Stimulated activated CD8-positive, alpha-beta memory T cell treated with anti-CD3 and anti-CD28 coated beads, Interleukin-2, amount 100 ng/mL, for 48 hours (primary cell): Measurements from ENCODE around the gene TNFAIP8L1.
A peak's percentile ranks its signal among the peaks of the same experiment; 100 is the strongest.

Experiments used
- DNase-seq, 2 donors: peaks; one replicate each; pipeline ENCODE4 v3.0.0-alpha.2; 2020; ENCODE audit warnings: low read depth in 2 of 2

Gene TNFAIP8L1

DNA sequence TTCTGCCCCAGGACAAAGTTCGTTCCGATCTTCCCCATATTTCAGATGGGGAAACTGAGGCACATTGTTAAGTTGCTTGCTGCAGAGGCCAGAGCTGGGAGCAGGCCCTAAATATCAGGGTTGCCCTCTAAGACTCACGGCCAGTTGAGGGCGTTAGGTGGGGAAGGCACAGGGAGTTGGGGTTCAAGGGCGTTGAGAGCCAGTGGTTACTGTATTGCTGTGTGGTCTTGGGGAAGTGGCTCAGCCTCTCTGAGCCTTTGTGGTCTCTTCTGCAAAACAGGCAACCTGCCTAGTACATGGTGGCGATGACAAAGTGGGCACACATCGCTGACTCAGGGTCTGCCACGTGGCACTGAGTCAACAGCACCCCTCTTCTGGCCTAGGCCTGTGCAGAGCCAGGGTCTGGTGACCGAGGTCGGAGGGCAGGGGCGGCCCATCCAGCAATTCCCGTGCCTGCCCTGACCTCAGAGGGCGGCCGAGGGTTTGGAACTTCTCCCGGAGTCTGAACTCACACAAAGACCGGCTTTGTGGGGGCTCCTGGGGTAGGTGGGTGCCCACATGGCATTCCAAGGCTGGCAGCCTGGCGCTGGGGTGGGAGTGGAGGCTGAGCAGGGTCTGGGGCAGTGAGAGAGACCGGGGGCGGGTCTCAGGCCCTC lies 10.2 kb downstream of the TNFAIP8L1 start:
- no peak for DNase-seq

DNA sequence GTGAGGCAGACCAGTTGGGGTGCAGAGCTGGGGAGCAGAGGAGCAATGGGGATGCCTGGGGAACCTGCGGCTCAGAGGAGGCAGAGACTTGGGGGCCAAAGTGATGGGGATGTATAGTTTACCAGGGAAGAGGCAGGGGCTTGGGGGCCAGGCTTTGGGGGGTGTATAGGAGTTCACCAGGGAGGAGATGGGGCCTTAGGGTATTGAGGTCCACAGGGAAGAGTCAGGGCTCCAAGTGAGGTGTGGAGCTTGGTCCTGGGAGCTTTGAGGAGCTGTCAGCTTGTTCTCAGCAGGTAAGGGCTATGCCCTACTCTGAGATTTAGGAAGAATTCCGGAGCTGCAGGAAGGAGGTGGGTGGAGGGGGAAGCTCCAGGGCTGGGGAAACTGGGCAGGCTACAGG lies 10.8 kb downstream of the TNFAIP8L1 start:
- DNase-seq = no peak

DNA sequence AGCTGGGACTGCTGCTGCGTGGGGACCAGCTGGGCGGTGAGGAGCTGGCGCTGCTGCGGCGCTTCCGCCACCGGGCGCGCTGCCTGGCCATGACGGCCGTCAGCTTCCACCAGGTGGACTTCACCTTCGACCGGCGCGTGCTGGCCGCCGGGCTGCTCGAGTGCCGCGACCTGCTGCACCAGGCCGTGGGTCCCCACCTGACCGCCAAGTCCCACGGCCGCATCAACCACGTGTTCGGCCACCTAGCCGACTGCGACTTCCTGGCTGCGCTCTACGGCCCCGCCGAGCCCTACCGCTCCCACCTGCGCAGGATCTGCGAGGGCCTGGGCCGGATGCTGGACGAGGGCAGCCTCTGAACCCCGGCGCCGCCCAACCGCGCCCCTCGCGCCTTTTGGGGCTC lies 12.8 kb downstream of the TNFAIP8L1 start:
- no peak for DNase-seq

DNA sequence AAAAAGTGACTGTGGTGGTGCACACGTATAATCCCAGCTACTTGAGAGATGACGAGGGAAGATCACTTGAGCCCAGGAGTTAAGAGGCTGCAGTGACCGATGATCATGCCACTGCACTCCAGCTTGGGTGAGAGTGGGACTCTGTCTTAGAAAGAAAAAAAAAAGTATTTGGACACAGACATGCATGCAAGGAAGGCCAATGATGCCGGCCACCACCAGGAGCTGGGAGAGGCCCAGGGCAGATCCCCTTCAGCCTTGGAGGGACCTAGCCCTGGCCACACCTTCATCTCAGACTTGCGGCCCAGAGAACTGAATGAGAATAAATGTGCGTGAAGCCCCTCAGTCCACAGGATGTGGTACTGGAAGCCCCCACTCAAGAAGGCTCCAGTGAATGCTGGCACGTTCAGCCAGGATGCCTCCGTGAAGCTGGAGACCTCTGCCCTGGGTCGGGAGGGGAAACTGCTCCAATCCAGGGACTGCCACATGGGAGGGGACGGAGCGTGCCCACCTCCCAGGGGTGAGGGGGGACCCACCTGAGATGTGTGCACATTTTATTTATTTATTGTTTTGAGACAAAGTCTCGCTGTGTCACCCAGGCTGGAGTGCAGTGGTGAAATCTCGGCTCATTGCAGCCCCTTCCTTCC lies 14.6 kb downstream of the TNFAIP8L1 start:
- no peak for DNase-seq

DNA sequence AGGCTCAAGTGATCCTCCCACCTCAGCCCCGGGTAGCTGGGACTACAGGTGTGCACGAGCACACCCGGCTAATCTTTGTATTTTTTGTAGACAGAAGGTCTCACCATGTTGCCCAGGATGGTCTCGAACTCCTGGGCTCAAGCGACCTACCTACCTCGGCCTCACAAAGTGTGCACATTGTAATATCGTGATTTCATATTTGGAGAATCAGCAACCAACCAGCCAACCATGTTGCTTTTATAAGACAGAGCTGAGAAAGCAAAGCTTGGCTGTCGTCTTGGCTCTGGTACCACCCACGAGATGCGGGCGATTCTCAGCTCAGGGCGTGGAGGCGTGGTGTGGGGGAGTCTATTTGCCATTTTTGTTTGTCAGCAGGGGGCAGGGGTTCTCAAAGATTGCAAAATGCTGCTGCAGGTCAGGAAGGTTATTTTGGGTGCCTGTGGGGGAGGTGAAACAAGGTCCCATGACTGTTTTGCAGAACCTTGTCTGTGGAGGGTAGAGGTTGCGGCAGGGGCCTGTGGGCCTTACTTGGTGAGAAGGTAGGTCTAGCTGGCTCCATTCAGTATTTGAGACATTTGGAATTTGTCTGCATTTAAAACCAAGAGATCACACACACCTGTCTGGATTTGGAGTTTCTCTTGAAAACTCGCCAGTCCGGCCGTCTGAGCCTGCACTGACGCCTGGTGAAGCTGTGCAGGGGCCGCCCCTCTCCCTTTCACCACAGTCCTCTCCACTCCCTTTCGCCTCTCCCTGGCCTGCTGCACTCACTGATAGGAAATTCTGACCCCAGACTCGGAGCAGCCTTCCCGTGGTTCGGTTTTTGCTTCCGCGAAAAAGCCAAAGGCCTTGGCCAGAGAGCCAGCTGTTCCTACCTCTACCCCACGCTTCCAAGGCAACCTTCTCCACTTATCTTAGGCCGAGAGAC lies 15.4 kb downstream of the TNFAIP8L1 start:
- DNase-seq = no peak

DNA sequence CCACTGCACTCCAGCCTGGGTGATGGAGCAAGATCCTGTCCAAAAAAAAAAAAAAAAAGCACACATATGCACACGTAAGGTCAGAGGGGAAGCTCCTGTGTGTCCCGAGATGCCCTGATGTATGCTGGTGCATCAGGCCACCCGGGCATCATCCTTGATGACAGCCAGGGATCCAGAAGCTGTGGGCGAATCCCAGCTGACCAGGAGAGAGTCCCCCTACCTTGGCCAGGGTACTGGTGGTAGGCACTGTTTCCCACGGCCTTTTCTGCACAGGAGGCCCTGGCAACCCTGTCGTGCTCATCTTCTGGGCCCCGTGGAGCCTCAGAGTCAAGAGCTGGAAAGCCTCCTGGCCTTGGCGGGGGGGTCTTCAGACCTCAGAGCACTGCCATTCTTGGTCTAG lies 16.8 kb downstream of the TNFAIP8L1 start:
- no peak for DNase-seq

DNA sequence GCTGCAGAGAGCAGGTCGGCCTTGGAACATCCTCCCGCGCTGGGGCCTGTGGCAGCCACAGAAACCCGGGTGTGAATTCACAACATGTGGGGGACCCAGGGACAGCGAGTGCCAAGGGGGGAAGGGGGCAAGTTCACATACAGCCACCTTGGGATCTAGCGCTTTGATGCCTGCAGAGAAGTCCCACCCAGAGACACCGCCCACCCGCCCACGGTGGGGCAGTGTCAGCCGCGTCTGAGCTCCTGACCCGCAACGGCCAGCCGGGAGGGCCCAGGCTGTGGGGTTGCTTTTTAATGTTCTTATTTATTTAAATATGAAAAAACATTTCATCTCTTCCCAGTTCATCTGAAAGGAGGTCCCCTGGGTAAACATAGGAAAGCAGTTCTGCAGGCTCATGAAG lies 17.9 kb downstream of the TNFAIP8L1 start:
- no peak for DNase-seq

DNA sequence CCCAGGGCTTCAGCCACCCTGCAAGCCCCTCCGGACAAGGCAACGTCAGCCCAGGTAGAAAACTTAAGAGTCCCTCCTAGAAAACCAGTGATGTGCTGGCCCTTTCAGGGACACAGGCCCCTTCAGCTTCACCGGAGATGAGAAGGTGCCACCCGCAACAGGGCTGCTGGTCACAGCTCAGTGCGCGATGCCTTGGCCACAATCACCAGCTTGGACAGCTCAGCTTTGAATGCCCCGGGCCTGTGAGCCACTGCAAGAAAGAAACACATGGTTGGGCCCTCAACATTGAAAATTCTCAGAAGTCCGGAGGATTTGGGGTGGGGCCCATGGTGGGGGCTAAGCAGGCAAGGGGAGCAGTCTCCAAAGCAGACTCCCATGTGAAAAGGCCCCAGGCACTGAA lies 18.5 kb downstream of the TNFAIP8L1 start:
- no peak for DNase-seq

DNA sequence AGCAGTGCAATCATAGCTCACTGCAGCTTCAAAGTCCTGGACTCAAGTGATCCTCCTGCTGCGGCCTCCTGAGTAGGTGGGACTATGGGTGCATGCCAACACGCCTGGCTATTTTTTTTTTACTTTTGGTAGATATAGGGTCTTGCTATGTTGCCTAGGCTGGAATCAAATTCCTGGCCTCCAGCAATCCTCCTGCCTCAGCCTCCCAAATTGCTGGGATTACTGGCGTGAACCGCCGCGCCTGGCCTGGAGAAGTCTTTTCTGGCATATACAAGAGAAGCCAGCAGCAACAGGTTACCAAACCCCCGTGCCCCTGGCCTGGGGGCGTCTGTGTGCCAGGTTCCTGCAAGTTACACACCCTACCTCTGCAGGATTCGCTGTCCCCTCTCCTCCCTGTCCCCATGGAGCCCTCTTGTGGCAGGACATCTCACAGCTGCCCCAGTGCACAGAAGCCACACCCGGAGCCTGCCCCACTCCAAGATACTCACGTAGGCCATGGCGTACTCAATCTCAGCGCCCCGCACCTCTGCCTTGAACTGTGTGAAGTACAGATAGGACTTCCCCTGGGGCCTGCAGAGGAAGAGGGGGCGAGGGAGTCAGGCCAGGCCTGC lies 21.0 kb downstream of the TNFAIP8L1 start:
- DNase-seq = no peak

DNA sequence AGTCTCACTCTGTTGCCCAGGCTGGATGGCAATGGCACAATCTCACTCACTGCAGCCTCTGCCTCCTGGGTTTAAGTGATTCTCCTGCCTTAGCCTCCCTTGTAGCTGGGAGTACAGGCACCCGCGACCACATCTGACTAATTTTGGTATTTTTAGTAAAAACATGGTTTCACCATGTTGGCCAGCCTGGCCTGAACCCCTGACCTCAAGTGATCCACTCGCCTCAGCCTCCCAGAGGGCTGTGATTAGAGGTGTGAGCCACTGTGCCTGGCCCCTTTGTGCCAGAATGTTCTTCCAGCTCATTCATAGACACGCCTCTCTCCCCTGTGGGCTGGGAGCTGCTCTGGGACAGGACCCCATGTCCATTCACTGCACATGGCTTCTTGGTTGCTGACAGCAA lies 21.7 kb downstream of the TNFAIP8L1 start:
- no peak for DNase-seq

DNA sequence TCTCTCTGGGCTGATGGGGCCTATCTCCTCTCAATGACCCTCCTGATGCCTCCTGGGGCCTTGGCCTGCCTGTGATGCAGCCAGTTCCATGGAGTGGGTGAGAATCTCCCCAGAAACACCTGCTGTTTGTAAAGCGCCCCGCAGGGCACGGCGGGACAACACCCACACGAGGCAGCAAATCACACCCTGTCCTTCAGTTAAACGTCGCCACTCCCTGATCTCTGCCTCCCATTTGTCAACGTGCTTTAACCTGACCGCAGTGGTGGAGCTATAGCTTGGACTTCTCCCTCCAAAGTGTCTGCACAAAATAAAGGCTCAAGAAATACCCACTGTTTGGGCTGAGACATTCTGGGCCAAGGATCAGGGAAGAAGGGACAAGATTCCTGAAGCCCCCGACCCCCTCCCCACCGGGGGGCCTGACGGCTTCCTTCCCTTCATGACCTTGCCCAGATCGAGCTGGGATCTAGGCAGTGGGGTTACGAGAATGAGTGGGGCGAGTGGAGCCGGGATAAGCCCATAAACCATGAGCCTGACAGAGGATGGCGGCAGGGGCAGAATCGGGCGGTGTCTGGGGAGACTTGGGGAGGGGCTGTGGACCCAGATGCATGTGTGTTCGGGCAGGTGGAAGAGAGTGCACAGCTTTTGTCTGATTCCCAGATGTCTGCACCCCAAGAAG lies 22.8 kb downstream of the TNFAIP8L1 start:
- no peak for DNase-seq

DNA sequence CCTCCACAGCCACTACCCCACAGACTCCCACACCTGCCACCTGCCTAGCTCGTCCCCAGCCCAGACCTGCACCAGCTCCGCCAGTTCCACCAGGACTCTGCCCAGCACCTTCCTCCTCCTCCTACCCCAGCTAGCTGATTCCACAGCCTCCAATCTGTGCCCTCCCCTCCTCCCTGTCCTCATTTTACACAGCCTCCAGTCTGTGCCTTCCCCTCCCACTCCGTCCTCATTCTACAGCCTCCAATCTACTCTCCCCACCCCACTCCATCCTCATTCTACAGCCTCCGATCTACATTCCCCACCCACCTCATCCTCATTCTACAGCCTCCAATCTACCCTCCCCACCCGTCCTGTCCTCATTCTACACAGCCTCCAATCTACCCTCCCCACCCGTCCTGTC lies 23.5 kb downstream of the TNFAIP8L1 start:
- DNase-seq = no peak

DNA sequence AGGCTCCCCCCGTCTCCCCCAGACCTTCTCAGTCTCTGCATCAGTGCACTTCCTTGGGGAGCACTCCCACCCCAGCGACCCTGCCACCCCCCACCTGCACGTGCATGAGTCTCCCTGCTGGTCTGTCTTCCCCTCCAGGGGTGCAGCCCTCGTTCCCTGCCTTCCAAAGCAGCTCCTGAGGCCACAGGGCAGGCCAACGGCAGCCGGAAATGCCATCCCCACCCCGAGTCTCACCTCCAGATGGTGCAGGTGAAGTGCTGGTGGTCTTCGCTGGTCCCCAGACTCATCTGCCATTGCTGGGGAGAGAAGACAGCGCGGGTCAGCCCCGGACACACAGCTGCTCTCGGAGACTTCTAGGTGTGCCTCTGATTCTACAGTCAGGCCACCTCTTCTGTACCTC lies 25.3 kb downstream of the TNFAIP8L1 start:
- no peak for DNase-seq

DNA sequence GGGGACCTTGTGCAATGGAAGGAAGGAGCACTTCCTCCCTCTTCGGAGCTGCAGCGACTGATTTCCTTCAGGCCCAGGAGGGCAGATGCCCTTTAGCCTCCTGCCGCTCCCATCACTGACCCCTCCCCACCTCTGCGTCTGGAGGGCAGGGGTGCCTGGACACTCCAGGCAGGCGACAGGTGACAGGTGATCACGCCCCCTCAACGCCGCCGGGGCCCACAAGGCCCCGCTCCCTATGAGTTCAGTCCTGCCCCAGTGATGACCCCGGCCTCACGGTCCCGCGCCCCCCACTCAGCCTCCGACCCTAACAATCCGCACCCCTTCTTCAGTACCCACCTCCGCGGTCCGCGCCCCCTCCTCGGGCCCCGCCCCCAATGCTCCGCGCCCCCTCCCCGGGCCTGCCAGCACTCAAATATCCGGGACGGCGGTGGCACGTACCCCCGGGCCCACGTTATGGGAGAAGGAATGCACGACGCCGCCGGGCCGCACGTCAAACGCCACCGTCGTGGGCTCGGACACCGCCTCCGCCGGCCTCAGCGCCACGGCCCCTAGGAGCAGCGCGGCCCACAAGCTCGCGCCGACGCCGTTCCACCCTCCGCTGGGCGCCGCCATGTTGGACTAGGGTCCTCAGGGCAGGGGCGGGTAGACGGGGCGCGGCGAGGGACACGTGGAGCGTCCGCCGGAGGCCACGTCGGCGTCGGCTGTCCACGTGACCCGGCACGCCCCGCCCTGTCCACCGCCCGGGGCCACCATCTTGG lies 30.6 kb downstream of the TNFAIP8L1 start, which contains the start of gene MYDGF:
TSS of gene MYDGF (minus strand) at position 620 of the 758 bp plus-strand sequence. CDS start at position 612, 8 bp downstream.
- peak; percentile 92 to 94 for DNase-seq

DNA sequence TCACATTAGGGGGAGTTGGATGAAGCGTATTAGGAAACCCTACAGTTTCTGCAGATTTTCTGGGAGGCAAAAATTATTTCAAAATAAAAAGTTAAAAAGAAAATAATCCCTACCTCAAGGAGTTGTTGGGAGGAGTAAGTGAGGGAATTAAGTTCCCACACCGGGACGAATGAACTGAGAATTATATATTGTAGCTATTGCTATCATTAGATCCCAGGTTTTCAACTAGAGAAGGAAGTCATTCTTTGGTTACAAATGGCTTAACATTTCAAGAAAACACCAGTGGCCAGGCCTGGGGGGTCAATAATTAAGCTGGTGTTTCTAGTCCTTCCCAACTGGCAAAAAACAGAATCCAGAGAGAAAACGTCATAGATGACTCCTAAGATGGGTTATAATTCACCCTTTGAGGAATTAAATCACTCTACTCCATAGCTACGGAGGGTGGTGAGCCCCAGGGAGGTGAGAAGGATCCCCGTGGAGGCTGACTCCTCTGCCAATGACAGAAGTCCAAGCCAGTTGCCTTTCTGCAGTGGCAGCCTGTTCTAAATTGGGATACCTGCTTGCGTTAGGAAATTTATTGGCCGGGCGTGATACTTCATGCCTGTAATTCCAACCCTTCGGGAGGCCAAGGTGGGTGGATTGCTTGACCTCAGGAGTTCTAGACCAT lies 32.0 kb downstream of the TNFAIP8L1 start:
- DNase-seq = no peak

DNA sequence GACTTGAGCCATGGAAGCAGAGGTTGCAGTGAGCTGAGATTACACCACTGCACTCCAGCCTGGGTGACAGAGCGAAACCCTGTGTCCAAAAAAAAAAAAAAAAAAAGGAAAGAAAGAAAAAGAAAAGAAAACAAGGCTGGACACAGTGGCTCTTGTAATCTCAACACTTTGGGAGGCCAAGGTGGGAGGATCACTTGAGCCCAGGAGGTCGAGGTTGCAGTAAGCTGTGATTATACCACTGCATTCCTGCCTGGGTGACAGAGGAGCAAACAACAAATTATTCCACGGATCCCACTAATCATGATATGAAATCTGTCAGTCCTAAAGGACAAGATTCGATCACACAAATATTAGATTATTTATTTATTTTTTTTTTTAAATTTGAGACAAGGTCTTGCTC lies 33.9 kb downstream of the TNFAIP8L1 start:
- no peak for DNase-seq

DNA sequence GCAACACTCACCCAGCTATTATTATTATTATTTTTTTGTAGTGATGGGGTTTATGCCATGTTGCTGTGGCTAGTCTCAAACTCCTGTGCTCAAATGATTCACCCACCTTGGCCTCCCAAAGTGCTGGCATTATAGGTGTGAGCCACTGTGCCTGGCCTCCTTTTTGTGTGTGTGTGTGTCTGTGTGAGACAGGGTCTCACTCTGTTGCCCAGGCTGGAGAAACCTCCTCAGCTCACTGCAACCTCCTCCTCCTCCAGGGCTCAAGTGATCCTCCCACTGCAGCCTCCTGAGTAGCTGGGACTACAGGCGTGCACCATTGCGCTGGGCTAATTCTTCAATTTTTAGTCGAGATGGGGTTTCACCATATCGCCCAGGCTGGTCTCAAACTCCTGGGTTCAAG lies 34.4 kb downstream of the TNFAIP8L1 start:
- DNase-seq = no peak

DNA sequence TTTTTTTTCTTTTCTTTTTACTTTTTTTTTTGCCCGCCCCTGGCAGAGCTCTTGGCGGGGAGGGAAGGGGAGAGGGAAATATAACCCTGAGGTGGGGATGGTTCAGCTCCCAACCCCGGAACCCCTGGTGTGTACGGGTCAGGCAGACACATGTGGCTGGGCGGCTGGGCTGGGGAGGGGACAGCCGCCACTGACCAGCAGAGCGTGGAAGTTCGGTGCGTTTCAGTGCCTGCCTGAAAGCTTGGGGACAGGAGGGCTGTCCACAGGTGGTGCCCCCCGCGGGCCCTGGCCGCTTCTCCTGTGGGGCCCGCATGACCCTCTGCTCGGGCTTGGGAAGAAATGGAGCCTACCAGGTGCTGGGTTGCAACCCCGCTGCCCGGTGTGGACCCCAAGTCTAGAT lies 36.0 kb downstream of the TNFAIP8L1 start:
- no peak for DNase-seq

DNA sequence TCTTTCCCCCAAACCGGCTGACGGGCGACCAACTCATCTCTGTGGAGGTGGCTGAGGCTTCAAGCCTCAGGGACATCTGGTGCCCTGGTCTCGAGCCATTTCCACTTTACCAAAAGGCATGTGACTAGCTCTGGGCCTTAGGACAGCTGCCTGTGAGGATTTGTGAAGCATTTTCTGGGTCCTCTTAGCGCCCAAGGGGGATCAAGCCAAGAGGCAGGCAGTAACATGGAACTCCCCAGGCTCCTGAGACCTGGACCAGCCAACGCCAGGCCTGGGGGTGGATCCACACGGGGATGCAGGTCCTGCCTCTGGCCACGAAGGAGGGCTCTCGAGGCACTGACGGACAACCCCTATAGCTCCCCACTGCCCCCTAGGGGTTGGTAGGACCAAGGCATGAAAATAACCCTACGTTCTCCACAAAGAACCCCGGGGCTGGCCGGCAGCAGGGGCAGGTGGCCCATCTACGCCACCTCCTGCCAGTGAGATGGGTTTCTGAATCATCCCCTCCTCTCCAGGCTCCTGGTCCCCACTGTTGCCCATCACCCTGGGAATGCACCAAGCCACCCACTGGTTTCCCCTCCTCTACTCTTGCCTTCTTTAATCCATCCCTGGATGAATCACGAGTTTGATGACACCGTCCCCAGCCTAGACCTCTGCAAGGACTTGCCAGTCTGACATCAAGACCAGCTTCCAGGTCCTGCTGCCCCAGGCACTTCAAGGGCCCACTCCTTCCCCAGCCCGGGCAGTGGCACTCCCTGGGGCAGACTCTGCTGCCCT lies 37.8 kb downstream of the TNFAIP8L1 start:
- DNase-seq = peak in 1 of 2 donors; percentile 8
